ENCODE data around the gene GSTA3.

DNA sequence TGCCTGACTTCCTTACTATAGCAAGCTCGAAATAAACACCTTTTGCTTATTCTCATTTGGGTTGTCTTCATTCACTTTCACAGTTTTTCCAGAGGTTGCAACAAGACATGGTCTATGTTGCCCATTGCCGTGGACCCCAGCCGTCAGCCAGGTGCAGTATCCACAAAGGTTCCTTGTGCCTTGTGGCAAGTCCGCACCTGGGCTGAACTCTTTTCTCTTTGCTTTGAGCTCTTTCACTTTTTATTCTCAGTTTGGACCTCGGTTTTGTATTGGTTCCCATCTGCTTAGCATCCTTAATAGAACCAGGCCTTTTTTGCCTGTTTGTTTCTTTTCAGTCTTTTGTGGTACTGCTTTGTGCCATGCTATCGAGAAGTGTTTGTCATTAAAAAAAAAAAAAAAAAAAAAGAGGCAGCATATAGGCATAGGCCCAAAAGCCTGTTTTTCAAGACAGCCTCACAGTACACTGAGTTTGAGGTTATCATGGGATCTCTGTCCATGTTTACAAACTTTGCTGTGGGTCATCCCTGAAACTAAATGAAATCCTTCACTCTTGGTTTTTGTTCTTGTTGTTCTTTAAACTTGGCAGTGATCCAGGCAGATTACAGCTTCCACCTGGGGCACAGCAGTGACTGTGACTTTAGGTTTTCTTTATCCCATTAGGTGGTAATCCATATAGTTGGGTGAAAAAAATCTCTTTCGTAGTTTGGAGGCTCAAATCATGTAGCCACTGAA, 33.3 kb downstream of the GSTA3 start:
- TF ChIP-seq, protein P1, sequence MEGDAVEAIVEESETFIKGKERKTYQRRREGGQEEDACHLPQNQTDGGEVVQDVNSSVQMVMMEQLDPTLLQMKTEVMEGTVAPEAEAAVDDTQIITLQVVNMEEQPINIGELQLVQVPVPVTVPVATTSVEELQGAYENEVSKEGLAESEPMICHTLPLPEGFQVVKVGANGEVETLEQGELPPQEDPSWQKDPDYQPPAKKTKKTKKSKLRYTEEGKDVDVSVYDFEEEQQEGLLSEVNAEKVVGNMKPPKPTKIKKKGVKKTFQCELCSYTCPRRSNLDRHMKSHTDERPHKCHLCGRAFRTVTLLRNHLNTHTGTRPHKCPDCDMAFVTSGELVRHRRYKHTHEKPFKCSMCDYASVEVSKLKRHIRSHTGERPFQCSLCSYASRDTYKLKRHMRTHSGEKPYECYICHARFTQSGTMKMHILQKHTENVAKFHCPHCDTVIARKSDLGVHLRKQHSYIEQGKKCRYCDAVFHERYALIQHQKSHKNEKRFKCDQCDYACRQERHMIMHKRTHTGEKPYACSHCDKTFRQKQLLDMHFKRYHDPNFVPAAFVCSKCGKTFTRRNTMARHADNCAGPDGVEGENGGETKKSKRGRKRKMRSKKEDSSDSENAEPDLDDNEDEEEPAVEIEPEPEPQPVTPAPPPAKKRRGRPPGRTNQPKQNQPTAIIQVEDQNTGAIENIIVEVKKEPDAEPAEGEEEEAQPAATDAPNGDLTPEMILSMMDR (conservative IDR thresholded peaks at IDR 0.05 in 1 of 2, IDR thresholded peaks at IDR 0.05 in 1 of 2; ENCODE audit: low read depth in 1 of 2, low read length in 2 of 2) = no peak
- TF ChIP-seq EZH2 (IDR thresholded peaks at IDR 0.05; ENCODE audit: low read length, missing control alignments) = no peak
